Activated naive CD8-positive, alpha-beta T cell treated with anti-CD3 and anti-CD28 coated beads, Interleukin-2, amount 50 U/mL, for 24 hours (primary cell): Measurements from ENCODE around the gene GPATCH1.

Experiments used
- ATAC-seq: fragments of 150-1000 bp; cut with Tn5 transposase; one replicate; pipeline ENCODE4 v1.10.0; 2021
- DNase-seq: peaks from one replicate; pipeline ENCODE4 v3.0.0; 2021
- H3K27ac Mint-ChIP-seq: one replicate; pipeline ENCODE4 v1.8.0; 2021; ENCODE audit warnings: mild to moderate bottlenecking, mixed read lengths
- H3K27me3 Mint-ChIP-seq: one replicate; pipeline ENCODE4 v1.8.0; 2021; ENCODE audit warnings: mixed read lengths
- H3K36me3 Mint-ChIP-seq: one replicate; pipeline ENCODE4 v1.8.0; 2021; ENCODE audit warnings: low read depth, mixed read lengths
- H3K4me1 Mint-ChIP-seq: one replicate; pipeline ENCODE4 v1.8.0; 2021; ENCODE audit warnings: mixed read lengths
- H3K4me3 Mint-ChIP-seq: one replicate; pipeline ENCODE4 v1.8.0; 2021; ENCODE audit warnings: mild to moderate bottlenecking, moderate library complexity, mixed read lengths
- H3K9me3 Mint-ChIP-seq: one replicate; pipeline ENCODE4 v1.8.0; 2021; ENCODE audit warnings: mixed read lengths

Gene GPATCH1

DNA sequence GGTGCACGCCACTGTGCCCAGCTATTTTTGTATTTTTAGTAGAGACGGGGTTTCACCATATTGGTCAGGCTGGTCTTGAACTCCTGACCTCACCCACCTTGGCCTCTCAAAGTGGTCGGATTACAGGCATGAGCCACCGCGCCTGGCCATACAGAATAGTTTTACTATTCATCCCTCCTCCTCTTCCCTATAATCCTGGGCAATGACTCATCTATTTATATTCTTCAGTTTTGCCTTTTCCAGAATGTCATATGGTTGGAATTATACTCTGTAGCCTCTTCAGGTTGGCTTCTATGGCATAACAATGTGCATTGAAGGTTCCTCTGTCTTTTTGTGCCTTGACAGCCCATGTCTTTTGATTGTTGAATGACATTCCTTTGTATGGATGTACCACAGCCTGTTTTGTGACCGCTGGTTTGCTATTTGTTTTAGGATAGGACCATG is 91.0 kb downstream of the GPATCH1 start:
- Mint-ChIP-seq H3K4me3 (no peak overlapping the region), H3K27ac (no peak overlapping the region), H3K27me3 (peaks cover 3% of the 10 kb centered on the region), H3K36me3 (peaks cover 11% of the 10 kb centered on the region), H3K4me1 (peaks cover 27% of the 10 kb centered on the region), H3K9me3 (peaks cover 16% of the 10 kb centered on the region)
- DNase-seq (no peak), ATAC-seq (no peak)

DNA sequence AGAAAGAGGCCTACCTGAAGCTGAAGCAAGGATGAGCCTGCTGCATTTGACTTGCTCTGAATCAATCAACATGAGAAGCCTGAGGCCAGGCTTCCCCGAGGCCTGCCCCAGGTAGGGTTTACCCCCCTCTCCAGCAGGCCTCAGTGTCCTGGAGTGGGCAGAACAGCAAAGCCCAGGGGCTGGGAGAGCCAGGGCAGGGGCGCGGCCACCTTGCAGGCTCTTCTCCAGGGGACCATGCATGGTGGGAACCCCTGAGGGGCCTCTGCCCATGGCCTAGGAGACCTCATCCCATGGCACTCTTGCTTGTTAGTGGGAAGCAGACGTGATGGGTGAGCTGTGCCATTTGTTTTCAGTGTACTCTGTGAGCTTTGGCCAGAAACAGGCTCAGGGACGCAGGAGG is 93.2 kb downstream of the GPATCH1 start:
- peaks cover 3% of the 10 kb centered on the region for H3K9me3 Mint-ChIP-seq
- H3K36me3 Mint-ChIP-seq = peaks cover 5% of the 10 kb centered on the region
- ATAC-seq = no peak
- H3K4me3 Mint-ChIP-seq = no peak overlapping the region
- DNase-seq = no peak
- peaks cover 5% of the 10 kb centered on the region for H3K27me3 Mint-ChIP-seq
- H3K27ac Mint-ChIP-seq = no peak overlapping the region
- H3K4me1 Mint-ChIP-seq = peaks cover 44% of the 10 kb centered on the region

DNA sequence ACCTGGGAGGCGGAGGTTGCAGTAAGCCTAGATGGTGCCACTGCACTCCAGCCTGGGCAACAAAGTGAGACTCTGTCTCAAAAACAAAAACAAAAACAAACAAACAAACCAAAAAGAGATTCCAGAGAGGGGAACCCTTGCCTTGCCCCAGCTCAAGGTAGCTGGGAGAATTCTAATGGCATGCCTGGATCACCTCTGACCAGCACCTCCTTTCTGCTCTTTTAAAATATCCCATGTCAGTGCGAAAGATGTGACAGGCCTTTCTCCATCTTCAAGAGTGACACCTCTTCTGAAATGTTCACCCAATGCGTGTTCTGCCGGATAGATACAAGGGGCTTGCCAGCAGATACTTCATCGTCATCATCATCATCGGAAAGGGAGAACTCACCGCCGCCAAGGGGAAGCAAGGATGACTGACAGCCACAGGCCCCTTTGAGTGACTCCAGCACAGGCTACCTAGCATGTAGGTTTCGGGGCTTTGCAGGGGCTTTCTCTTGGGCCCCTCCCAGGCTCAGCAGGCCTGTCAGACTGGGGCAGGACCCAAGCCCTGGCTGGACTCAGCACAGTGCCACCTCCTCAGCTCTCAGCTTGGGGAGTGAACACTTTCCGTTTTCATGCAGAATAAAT is 94.3 kb downstream of the GPATCH1 start:
- H3K9me3 Mint-ChIP-seq = peaks cover 3% of the 10 kb centered on the region
- no peak for ATAC-seq
- peaks cover 5% of the 10 kb centered on the region for H3K27me3 Mint-ChIP-seq
- DNase-seq = no peak
- H3K27ac Mint-ChIP-seq = no peak overlapping the region
- peak overlapping the region; percentile 96 for H3K4me3 Mint-ChIP-seq
- peaks cover 44% of the 10 kb centered on the region for H3K4me1 Mint-ChIP-seq
- H3K36me3 Mint-ChIP-seq = peaks cover 5% of the 10 kb centered on the region

DNA sequence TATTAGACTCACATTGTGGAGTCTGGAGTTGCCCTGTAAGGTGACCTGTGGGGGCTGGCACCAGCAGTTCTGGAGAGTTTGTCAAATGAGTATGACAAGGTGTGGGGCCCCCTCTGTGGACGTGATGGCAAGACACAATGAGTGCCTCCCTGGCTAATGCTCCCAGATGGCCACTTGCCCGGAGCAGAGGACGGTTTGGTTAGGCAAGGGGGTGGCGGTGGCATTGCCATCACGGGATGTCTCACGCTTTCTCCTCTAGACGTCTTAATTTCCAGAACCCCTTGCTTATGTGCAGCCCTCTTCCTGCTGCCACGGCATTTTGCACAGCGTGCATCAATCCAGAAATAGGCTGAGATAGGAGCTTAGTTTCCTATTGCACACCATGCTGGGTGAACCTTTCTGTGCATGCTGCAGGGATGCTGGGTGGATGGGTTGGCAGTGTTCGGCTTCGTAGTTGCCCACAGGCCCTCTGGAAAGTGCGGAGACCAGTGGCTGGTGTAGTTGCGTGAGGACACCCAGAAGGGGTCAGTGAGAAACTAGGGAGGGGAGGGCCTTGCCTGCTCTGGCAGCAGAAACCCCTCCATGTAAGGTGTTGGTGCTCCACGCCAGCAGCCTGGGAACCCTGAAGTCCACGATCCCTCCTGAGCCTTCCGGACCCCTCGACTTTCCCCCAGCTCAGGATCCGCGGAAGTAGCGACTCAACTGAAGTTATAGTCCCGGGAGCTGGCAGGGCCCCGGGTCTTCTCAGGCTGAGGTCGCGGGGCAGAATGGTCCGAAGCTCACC is 95.1 kb downstream of the GPATCH1 start:
- Mint-ChIP-seq H3K27me3 (peaks cover 5% of the 10 kb centered on the region), H3K4me1 (peaks cover 44% of the 10 kb centered on the region), H3K9me3 (peaks cover 3% of the 10 kb centered on the region), H3K4me3 (peak overlapping the region; percentile 96), H3K27ac (peak overlapping the region; percentile 98), H3K36me3 (peaks cover 5% of the 10 kb centered on the region)
- DNase-seq (peak; percentile 26), ATAC-seq (no peak)

DNA sequence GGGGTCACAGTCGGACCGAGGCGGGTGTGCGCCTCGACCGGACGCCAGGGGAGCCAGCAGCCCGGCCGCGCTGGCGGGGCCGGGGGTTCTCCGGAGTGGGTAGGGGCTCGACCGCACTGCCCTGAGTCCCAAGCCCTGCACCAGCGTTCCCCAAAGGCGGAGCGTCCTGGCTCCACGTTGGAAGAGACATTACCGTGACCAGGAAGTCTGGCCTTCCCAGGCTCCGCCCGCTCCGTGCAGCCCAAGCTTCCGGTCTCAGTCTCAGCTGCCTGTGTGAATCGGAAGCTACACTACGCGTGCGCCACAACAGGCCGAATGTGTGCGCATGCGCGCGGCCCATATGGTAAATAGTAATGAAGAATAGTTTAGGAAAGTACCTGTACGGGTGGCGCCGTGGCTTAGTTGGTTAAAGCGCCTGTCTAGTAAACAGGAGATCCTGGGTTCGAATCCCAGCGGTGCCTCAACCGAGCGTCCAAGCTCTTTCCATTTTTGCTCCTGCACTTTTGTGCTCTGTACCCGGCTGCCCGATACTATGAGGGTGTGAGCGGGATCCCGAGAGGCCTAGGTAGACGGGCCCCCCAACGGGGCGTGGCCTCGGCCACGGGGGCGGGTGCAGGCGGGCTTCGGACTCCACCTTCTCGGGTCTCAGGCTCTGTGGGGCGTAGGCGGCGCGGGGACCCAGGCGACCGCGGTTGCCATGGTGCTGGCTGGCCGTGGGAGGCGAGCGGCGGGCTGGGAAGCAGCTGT is 95.9 kb downstream of the GPATCH1 start:
- ATAC-seq = peak; percentile 97
- Mint-ChIP-seq H3K4me1 (peaks cover 44% of the 10 kb centered on the region), H3K27ac (peak overlapping the region; percentile 98), H3K4me3 (peak overlapping the region; percentile 96), H3K9me3 (peaks cover 3% of the 10 kb centered on the region), H3K27me3 (peaks cover 5% of the 10 kb centered on the region), H3K36me3 (peaks cover 5% of the 10 kb centered on the region)
- peak; percentile 98 for DNase-seq

DNA sequence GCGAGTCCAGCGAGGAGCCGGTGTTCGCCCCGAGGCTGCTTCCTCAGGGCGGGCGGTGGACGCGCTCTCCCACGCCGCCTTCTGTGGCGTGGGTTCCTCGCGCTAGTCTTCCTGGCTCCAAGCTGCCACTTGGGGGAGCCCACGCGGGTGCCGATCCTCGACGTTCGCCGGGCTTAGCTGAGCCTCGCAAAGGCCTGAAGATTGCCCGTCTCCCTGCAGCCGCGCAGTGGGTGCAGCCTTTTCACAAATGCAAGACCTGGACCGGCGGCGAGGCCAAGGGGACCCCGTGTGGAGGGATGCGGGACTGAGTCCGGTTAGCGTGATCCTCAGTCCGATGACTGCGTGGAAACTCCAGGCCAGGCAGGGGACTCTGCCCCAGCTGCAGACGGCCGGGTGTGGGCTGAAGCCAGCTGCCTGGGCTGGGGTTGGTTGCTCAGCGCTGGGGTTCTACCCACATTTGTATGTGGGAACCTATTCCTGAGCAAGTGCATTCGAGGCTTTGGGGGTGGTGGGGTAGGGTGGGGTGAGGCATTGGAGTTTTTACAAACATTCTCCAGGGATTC is 96.5 kb downstream of the GPATCH1 start:
- peaks cover 3% of the 10 kb centered on the region for H3K9me3 Mint-ChIP-seq
- peak; percentile 66 for DNase-seq
- H3K36me3 Mint-ChIP-seq = peaks cover 3% of the 10 kb centered on the region
- H3K27ac Mint-ChIP-seq = peak overlapping the region; percentile 98
- peak overlapping the region; percentile 96 for H3K4me3 Mint-ChIP-seq
- ATAC-seq = peak; percentile 20
- H3K27me3 Mint-ChIP-seq = peaks cover 5% of the 10 kb centered on the region
- H3K4me1 Mint-ChIP-seq = peaks cover 40% of the 10 kb centered on the region
